NCI-H187 (cell line): ENCODE results near the gene STAG2.

Experiments used
- DNase-seq, 2 experiments: peaks; one replicate each; lab custom pipeline; 2025; lab: John Stamatoyannopoulos, UW

STAG2 gene

DNA sequence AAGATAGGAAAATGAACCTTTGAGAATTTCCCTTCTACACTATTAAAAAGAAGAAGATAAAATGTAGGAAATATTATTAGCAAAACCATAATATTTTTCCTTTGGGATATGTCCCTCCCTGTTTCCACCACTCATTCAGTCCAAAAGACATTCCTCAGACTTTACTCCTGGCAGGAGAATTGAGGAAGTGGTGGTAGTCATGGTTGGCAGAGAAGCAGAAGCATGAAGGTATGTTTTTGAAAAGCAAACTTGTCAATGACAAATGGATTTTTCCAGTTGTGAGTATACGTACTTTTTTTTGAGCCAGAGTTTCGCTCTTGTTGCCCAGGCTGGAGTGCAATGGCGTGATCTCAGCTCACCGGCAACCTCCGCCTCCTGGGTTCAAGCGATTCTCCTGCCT, 13.7 kb downstream of the STAG2 start:
- DNase-seq, result no peak

DNA sequence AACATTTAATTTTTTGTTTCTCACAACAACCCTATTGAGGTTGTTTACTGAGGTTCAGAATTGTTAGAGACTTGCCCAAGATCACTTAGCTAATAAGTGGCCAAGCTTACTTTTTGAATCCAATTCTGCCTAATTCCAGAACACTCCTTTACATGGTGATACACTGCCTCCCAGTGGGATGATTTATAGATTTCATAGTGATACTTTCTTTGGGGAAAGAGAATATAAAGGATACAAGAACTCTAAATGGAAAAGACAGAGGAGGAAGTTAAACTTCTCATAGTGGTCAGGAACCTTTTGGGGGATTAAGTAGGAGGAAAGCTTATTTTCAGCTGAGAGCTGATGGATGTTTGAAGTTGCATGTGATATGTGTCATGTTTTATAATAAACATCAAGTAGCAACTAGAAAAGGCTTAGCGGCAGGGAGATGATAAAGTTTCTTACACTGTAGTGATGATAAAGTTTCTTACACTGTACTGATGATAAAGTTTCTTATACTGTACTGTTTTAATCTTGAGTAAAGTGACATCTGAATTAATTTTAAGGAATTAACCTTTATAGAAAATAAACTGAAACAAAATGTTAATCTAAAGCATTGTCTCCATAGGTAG, 15.3 kb downstream of the STAG2 start:
- no peak for DNase-seq

DNA sequence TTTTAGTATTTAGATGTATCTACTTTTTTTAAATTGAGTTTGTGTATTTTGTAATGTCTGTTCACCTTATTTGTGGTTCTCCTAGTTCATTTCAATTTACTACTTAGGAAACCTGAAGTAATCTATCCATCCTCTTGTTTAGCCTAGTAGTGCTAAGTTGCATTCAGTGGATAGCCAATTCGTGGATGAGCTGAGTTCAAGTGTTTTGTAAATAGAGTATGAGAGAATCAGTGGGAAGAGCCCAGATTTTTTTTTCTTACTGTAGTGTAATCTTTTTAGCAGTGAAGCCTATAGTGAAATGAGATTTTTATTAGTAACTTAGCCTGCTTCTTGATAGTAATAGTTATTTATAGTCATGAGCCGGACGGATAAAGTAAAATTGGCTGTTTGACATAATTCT, 21.7 kb downstream of the STAG2 start:
- peak in 1 of 2 experiments; percentile 2 for DNase-seq

DNA sequence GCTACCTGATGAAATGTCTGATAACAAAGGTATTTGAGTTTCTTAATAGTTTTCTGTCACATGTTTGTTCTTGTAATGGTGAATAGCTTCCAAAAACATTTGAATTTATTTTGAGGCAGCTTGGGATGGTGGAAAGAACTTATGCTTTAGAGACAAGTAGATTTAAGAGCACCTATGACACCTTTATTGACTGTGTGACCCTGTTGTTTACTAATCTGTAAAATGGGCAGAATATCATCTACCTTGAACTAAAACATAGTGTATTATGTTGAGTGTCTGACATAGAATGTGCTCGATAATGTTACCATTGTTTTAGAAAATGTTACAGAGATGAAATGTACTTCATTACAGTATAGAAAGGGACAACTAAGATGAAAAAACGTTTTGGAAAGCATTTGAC, 24.9 kb downstream of the STAG2 start:
- DNase-seq, result no peak

DNA sequence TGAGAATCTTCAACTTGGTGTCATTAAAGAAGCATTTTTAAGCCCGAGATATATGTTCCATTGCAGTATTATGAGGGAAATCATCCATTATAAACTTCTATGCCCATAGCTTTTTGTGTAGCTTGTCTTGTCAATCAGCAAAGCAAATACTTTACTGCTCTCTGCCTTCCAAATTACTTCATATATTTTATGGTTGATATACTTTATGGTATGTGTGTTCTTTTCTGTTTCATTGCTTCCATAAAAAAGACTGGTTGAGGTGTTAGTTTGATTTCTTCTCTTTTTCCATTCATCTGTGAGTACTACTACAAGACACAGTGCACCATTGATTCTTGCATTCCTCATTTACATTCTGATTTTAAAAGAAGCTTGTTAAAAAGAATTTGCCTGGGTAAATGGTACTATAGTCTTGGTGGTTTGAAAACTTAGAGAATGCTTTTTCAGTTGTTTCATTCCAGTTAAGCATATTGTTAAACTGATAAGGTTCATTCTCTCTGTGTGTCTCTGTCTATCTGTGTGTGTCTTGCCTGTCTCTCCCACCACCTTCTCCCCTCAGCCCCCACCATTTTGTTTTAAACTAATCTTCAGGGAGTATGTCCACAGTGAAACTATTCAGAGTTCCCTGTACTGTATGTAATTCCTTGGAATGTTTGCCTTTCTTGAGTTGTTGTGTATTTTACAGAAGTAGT, 27.1 kb downstream of the STAG2 start:
- no peak for DNase-seq

DNA sequence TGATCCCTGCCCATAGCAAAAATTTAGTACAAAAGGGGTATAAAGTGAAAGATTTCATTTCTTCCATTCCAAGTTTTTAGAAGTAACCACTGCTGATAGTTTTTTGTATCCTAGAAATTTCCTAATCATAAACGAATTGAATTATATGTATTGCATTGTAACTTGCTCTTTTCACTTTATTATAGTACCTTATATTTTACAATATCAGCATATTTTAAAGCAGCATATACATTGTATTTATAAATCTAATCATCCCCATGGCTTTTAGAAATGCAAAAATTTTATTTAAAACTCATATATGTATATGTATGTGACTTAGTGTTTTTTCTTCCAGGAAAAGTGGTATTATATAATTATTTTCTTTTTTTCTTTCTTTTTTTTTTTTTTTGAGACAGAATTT, 27.7 kb downstream of the STAG2 start:
- DNase-seq, result no peak

DNA sequence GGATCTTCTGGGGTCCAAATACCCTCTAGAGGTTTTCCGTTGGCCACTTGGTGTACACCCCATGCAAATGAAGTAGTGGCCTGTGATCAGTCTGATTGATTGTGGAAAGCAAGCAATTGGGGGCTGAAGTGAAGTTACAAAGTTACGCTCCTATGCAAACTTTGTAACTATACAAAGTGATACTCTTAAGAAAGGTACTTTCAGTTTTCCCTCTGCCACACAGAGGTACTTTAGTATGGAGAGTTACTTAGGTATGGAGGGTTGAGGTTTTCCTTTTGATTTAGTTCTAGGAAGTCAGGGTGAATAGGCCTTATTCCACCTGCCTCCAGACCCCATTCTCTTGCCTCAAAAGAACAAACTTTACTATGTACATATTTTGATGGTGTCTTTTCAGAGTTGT, 28.7 kb downstream of the STAG2 start:
- no peak for DNase-seq

DNA sequence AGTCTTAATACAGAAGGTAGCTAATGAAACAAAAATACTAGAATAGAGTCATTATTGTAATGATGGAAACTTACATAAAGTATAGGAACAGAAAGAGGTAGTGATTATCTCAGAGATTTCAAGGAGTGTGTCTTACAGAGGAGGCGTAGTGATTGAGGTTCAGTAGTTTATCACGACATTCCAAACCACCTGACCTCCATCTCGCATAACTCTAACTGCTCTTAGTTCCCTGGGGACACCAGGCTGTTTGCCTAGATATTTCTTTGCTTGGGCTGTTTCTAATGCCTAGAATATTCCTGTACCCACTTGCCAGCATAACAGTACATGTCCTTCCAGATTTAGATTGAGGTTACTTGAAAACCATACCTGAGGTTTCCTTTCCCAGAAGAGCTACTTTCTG, 29.1 kb downstream of the STAG2 start:
- DNase-seq, result no peak

DNA sequence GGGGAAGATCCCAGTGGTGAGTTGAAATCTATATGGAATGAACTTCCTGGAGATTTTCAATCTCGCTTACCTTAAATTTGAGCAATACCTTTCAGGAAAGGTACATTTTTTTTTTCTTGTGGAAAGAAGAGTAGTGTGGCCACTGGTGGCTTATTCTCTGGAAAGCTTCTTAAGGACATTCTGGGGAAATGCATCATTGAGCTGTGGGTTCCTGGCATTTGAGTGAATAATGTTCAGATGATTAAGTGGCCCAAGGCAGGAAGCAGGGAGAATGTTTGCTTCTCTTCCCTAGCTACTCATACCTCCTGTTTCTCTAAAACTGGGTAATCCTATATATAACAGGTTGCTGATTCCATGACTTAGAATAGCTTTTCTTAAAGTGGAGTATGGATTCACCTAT, 31.8 kb downstream of the STAG2 start:
- no peak for DNase-seq

DNA sequence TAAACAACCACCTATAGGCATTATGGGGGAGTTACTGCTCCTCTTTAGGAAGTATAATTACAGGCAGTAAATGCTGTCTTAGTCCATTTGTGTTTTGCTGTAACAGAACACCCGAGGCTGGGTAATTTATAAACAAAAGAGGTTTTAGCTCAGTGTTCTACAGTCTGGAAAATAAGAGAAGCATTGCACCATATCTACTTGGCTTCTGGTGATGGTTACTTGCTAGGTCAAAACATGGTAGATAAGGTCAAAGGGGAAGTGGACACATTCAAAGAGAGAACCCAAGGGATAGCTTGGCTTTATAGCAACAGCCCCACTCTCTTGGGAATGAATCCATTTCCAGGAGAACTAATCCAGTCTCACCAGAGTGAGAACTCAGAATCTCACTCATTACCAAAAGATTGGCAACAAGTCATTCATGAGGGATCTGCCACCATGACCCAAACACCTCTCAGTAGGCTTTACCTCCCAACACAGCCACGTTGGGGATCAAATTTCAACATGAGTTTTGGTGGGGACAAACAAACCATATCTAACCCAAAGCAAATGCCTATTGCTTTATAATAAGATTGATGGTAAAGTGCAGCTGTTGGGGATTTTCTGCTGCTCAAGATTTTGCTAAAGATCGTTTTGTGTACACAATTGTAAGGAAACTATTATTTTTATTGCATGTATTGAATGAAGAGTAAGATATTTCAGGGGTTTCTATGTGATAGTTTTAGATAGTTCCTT, 32.6 kb downstream of the STAG2 start:
- no peak for DNase-seq

DNA sequence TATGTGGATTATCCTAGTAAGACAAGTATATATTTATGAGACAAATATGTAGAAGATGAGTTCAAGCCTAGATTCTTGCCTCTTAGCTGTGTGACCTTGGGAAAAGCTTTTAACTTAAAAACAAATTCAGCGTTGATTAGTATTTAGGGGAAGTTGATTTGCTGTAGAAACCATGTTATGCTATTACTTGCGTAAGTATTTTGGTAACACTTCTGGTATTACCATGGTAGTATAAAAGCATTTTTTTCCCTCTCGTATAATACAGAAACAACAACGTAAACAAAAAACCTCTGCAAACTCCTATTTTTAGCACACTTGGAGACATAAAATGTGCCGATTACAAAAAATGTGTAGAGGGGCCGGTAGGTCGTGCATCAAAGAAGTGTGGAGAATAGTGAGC, 33.2 kb downstream of the STAG2 start:
- no peak for DNase-seq

DNA sequence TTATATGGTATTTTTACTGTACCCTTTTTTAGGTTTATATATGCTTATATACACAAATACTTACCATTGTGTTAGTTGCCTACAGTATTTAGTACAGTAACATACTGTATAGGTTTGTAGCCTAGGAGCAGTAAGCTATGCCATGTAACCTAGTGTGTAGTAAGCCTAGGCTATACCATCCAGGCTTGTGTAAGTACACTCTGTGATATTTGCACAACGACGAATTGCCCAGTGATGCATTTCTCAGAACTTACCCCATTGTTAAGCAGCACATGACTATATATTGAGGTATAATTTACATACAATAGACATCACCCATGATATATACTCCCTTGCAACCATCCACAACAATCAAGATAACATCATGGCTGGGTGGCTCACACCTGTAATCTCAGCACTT, 40.1 kb downstream of the STAG2 start:
- no peak for DNase-seq

DNA sequence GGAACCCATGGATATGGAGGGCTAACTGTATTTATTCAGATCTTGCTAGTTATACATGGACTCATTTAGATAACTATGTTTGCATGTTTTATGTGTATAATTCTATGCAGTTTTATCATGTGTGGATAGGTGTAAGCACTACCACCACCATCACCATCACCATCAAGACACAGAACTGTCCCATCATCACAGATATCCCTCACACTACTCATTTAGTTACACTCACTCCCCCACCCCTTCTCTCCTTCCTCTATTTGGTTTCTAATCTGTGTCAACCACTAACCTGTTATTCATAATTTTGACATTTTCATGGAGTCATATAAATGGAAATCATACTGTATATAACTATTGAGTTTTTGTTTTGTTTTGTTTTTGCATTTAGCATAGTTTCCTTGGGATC, 43.7 kb downstream of the STAG2 start:
- DNase-seq, result no peak

DNA sequence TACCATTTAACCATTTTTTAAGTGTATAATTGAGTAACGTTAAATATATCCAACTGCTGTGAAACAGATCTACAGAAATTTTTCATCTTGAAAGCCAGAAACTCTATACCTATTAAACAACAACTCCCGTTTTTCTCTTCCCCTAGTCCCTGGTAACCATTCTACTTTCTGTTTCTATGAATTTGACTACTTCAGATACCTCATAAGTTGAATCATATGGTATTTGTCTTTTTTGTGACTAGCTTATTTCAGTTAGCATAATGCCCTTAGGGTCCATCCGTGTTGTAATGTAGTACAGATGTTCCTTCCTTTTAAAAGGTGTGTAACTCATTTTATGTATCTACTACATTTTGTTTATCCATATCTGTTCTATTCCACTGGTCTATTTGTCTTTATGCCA, 48.7 kb downstream of the STAG2 start:
- no peak for DNase-seq

DNA sequence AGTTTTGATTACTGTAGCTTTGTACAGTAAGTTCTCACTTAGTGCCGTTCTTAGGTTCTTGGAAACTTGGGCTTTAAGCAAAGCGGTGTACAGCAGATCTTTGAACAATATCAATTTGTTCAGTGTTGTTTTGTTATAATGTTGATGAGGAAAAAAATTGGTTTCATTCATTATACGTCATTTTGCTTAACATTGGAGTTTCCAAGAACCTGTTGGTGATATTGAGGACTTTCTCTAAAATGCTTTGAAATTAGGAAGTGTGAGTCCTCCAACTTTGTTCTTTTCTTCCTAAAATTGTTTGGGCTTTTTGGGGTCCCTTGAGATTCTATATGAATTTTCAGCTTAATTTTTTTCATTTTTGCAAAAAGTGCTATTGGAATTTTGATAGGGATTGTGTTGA, 49.1 kb downstream of the STAG2 start:
- DNase-seq, result no peak

DNA sequence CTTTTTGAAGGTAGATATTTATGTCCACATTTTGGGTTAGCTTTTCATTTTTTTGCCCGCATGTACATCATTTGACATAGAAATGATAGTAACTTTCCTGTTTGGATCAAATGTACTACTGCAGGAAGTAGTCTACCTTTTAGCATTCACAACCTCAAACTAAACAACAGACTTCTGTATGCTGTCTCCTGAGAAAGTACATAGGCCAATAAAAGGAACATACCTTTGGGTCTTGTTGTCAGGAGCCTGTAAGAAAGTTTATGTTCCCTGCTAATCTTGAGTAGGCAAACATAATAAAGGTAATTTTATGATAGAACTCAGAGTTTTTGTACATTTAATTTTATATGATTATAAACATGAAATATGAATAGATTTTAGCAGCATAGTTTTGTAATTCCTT, 54.2 kb downstream of the STAG2 start:
- DNase-seq, result no peak

DNA sequence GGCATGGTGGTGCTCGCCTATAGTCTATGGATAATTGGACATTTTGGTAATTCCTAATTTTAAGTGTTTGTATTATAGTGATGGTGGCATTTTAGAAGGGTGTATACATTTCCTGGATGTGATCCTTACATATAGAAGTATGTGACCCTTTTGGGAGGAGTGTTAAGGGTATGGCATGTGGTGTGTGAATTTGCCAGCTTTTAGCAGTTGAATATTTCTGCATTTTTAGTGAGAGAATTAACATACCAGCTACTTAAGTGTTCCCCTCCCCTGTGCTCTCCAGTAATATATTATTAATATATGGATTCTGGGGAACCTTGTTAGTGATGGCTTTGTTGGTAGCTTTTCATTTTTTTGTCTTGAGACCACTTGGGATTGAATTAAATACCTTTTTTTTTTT, 55.3 kb downstream of the STAG2 start:
- DNase-seq, result no peak

DNA sequence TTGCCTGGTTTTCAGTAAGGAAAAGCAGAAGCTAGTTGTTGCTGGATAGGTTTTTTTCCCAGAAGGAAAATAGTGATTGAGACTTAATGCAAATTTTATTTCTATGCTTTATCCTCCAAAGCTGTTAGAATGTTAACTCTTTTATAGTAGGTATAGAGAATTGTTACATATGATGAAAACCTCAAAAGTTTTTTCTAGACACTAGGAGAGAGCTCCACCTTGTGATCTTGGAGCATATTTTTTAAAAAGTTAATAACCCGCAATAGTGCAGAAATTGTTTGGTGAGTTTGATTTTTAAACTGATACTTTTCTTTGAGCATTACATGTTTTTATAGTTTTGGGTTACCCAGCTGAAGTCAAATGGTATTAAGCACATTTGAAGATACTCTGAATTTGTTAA, 56.5 kb downstream of the STAG2 start:
- DNase-seq, result no peak

DNA sequence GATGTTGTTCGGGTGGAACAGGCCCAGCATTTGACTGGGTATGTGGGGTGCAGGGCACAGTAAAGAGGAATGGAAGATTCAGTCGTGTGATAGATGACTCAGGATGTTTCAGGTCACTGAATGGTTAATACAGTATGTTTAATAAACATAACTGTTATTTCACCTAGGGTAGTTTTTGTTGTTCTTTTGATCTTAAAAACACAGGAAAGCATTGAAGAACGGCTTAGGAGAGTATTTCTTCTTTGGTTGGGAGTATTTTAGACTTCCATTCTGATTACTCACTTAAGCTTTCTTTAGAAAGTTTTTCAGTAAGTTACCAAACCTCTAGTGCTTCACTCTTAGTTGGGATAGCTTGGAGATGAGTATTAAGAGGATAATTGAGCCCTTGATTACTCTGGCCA, 62.3 kb downstream of the STAG2 start:
- no peak for DNase-seq

DNA sequence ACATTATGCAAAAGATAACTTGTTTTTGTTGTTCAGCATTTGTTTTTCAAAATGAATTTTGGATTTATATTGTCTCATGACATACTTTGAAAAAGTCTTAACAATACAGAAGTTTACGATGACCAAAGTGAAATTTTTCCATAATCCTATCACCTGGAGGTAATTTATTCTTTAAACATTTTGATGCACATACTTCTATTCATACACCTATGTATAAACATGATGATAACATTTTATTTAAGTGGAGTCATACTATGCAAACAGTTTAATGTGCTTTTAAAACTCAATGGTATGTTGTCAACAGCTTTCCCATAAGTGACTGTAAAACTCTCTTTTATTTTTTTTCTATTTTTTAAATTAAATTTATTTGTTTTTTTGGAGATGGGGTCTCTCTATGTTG, 65.0 kb downstream of the STAG2 start:
- DNase-seq, result no peak

DNA sequence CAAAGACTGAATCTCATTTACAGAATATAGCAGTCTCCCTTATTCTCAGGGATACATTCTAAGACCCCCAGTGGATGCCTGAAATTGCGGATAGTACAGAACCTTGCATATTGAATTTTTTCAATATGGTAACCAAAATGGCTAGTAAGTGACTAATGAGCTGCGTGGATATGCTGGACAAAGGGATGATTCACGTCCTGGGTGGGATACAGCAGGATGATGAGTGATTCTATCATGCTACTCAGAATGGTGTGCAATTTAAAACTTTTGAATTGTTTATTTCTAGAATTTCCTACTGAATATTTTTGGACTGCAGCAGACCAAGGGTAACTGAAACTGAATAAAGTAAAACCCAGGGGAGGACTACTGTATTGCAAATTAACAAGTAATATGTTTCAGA, 66.7 kb downstream of the STAG2 start:
- no peak for DNase-seq

DNA sequence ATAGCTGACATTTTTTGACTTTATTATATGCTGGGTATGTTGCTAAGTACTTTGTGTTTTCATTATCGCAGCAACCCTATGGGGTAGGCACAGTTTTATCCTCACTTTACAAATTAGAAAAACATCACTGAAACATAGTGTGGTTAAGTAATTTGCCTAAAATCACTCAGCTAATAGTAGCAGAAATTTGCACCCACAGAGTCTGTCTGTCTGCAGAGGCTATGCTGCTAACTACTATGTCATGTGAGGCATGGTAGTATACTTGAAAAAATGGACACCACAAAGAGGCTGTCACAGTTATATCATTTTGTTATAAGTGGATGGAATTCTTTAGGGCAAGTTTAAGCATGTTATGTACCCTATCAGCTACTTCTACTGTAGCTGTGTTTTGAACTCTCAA, 69.0 kb downstream of the STAG2 start:
- DNase-seq, result no peak

DNA sequence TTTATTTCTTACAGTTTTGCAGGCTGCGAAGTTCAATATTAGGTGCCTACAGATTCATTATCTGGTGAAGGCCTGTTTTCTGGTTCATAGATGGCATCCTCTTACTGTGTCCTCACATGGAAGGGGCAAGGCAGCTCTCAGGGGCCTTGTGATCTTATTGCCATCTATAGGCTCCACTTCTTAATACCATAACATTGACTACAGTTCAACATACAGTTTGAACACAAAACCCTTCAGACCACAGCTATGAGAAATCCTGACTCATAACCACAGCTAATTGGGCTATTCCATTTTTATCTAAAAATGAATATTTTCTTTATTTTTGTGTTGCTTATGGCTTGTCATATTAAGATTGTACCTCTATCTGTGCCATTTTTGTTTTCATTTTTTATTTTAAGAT, 72.3 kb downstream of the STAG2 start:
- no peak for DNase-seq

DNA sequence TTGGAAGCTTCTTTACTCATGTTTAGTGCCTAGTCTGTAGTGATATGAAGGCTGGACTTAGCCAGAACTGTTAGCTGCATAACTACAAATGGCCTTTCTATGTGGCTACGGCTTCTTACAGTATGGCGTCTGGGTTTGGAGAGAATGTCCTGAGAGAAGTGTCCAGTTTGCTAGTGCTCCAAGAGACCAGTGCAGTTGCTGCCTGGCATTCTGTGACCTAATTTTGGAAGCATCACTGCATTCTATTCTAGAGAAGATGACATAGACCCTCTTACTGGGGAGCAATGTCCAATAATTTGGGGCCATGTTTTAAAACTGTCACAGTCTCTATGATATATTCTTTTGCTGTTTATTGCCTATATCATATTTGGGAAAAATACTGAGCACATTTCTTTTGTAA, 74.2 kb downstream of the STAG2 start:
- no peak for DNase-seq
